Heart left ventricle (tissue), 13 donors: ENCODE measurements around the gene FAM171A1.

Source experiments
- CTCF ChIP-seq, 12 donors: fragments of 200-600 bp; sonication (generic) in 4 of 12; IDR thresholded peaks; one replicate each; pipeline versions ENCODE4 v1.5.0 to v1.8.0; 2018 to 2022; ENCODE audit warnings: antibody characterized with exemption in 12 of 12, mild to moderate bottlenecking in 5 of 12
- POLR2A ChIP-seq, 2 donors: fragments of 450-650 bp; IDR thresholded peaks; one replicate each; pipeline ENCODE4 v1.6.1; 2017; ENCODE audit warnings: antibody characterized with exemption in 2 of 2, mild to moderate bottlenecking in 2 of 2, moderate library complexity in 2 of 2
- donor health status: ischemic (EF 13 %, LVEDD 7.1; RV severe dilation, severe dysfunction).
- donor health status: DM: no; HTN: yes; CAD: no.
- donor health status: DM: no; HTN: no; CAD: no.
- donor health status: ischemic (EF 25% LVEDD 6.9; RV normal size, moderate dysfunction).
- donor health status: ischemic (EF 25% LVEDD 5.7; RV mildly dilated, moderate dysfunction).
- donor health status: ischemic (EF 35%, LVEDD 5.7; RV mildly dilated, moderate dysfunction).
- donor health status: nonischemic (EF 11% LVEDD 7.7; RV severe dilation, severe dysfunction).
- donor health status: DM: yes; HTN: yes; CAD: no.
- donor health status: PGD.
- donor health status: ischemic (EF 29% LVEDD 5.4; RV normal size, mild dysfunction).
- donor health status: nonischemic (EF 23%, LVEDD 6.1; RV moderate dilation, normal function).

- TF ChIP-seq CTCF (IDR thresholded peaks at IDR 0.05) (no peak), POLR2A (IDR thresholded peaks at IDR 0.05) (no peak)
Measured at GRCh38 chr10:15344256-15344875, 26.7 kb downstream of the FAM171A1 start.
